Suppressor macrophage treated with lipopolysaccharide for 4 hours (primary cell): Measurements from ENCODE around the gene CNIH1.

ENCODE experiments used
- DNase-seq: peaks from one replicate; pipeline ENCODE4 v3.0.0-alpha.2; 2020

Gene CNIH1

GRCh38 chr14:54440873-54441868 is at the start of gene CNIH1:
Gene CNIH1, minus strand, starts transcription at chr14:54441374. Its CDS starts 47 bp downstream, at chr14:54441327.
- DNase-seq: peak; percentile 96

GRCh38 chr14:54490445-54491175 is 49.4 kb upstream of the CNIH1 start:
- DNase-seq: no peak

- DNase-seq: no peak
These were observed 48.7 kb upstream of the CNIH1 start for GRCh38 chr14:54489731-54490444.

GRCh38 chr14:54489318-54489683 is 48.1 kb upstream of the CNIH1 start:
- DNase-seq: no peak

GRCh38 chr14:54488646-54489317 is 47.6 kb upstream of the CNIH1 start, which contains the start of gene GMFB:
Gene GMFB, minus strand, starts transcription at chr14:54488980. Its CDS starts 53 bp downstream, at chr14:54488927.
- peak; percentile 96 for DNase-seq

- no peak for DNase-seq
These were observed 47.1 kb upstream of the CNIH1 start for GRCh38 chr14:54488318-54488645.

GRCh38 chr14:54487771-54488170 is 46.6 kb upstream of the CNIH1 start:
- peak; percentile 38 for DNase-seq

- no peak for DNase-seq
These were observed 45.5 kb upstream of the CNIH1 start for GRCh38 chr14:54486685-54487084.

GRCh38 chr14:54483846-54484245 is 42.7 kb upstream of the CNIH1 start:
- DNase-seq: peak; percentile 36

- peak; percentile 25 for DNase-seq
These were observed 42.0 kb upstream of the CNIH1 start for GRCh38 chr14:54483073-54483745.

- no peak for DNase-seq
These were observed 40.5 kb upstream of the CNIH1 start for GRCh38 chr14:54481695-54482094.

- DNase-seq: no peak
These were observed 39.8 kb upstream of the CNIH1 start for GRCh38 chr14:54480830-54481562.

- no peak for DNase-seq
These were observed 37.6 kb upstream of the CNIH1 start for GRCh38 chr14:54478636-54479215.

- DNase-seq: no peak
These were observed 34.7 kb upstream of the CNIH1 start for GRCh38 chr14:54475911-54476310.

- no peak for DNase-seq
These were observed 34.2 kb upstream of the CNIH1 start for GRCh38 chr14:54475187-54475899.

GRCh38 chr14:54474232-54474793 is 33.1 kb upstream of the CNIH1 start:
- DNase-seq: no peak

GRCh38 chr14:54472315-54472714 is 31.1 kb upstream of the CNIH1 start:
- no peak for DNase-seq

- no peak for DNase-seq
These were observed 30.5 kb upstream of the CNIH1 start for GRCh38 chr14:54471641-54472040.

- no peak for DNase-seq
These were observed 29.5 kb upstream of the CNIH1 start for GRCh38 chr14:54470701-54471100.

GRCh38 chr14:54467280-54467679 is 26.1 kb upstream of the CNIH1 start:
- no peak for DNase-seq
